H4 (cell line): ENCODE data around the gene NOX5. TPM values are rescaled to one million over a fixed set of nuclear protein-coding genes. Genes with fewer than 3 reads are reported as not detected.

Source experiments
- DNase-seq: peaks from one replicate; pipeline ENCODE4 v3.0.0-alpha.2; 2015; ENCODE audit warnings: low spot score
- total RNA-seq: library from RNA; depleted of rRNA; stranded (reverse); fragments of >200 nt; shearing (Covaris generic); gene quantifications from 2 replicates; pipeline ENCODE4 v1.2.3, GENCODE V29; 2014

The NOX5 gene
- total RNA-seq, 1 experiment from 2014 or later, result not detected

DNA sequence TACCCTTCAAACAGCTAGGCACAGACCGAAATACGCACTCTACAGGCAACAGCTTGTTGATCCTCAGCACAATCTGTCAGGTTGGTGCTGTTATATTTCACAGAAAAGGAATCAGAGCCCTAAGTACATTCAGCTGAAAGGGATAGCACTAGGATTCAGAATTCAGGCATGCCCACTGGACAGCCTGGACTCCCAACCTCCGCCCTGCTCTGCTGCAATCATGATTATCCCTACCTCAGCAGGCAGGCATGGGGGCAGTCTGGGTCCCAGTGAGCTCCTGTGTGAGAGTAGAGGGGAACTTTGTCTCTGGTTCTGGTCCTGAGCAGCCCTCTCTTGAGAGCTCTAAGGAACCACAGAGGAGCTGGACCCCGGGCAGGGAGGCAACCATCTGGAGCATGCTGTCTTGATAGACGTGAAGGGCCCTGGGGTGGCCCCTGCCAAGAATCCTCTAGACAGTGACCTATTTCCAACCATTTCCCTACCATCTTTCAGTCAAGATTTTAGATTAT lies 23.4 kb upstream of the NOX5 start:
- no peak for DNase-seq

DNA sequence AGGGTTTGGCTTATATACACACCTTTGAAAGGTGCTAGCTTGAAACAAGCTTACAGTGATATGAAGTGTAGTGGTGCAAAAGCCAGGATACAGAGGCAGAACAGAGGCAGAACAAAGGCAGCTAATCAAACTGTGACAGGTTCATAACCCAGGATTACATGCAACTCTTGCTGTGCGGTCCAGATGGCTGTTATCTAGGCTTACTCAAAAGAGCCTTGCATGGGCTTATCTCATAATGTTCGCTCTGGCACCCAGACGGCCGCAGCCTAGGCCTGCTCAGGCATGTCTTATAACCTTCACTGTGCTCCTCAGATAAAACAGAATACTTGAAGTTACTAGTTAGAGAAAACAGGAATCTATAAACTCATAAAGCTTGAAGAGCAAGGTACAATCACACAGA lies 22.8 kb upstream of the NOX5 start:
- no peak for DNase-seq

DNA sequence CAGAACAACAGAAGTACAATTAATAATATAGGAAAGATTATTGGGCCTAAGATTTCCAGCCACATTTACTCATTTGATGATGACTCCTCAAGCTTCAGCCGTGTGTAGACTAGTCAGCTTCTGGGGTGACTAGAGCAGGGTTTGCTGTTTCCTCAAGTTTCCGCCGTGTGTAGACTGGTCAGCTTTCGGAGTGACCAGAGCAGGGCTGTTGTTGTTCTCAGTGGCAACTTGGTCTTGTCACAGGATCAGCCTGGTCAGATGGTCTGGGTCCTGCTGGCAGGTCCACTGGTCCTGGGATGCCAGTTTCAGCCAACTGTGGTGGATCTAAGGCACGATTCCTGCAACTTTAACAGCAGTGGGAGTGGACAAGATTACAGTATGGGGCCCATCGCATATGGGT lies 21.8 kb upstream of the NOX5 start:
- no peak for DNase-seq

- DNase-seq, result no peak
Observed at GRCh38 chr15:68993276-68993675, 21.2 kb upstream of the NOX5 start.

- DNase-seq, result no peak
Observed at GRCh38 chr15:68994149-68994548, 20.3 kb upstream of the NOX5 start.

- no peak for DNase-seq
Observed at GRCh38 chr15:68994981-68995761, 19.3 kb upstream of the NOX5 start.

DNA sequence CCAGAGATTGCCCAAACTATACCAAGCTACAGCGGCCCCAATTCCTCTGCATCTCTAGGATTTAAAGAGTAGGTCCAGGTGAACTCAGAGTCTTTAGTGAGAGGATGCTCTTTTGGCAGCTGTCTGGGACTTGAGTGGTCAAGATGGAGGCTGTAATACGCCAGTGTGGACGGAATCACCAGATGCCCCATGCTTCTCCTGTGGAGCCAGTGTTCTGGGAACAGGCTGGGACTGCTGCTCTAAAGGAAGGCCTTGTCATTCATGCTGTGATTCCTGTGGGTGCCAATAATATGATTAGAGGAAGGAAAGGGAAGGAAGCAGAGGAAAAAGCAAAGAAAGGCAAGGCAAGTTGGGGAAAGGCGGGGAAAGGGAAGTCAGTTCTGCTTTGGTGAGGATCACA lies 17.4 kb upstream of the NOX5 start:
- DNase-seq, result no peak

- no peak for DNase-seq
Observed at GRCh38 chr15:68997930-68998777, 16.3 kb upstream of the NOX5 start.

GRCh38 chr15:68999091-68999490 lies 15.4 kb upstream of the NOX5 start:
- DNase-seq, result no peak

DNA sequence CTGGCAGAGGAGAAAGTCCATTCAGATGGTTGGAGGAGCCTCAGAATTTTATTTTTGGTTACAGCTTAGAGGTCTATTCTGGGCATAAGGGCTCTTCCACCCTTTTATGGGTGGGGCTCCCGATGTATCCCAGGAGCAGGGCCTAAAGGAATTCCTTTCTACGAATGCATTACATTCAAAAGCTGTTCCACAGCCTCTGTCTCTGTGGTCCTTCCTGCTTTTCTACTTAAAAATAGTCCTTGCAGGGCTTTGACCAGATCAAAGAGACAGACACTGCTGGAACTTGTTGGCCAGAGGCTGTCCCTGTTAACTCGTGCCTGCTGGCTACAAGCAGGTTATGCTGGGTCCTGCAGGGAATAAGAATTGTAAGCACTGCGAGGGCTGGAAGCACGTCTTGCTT lies 14.4 kb upstream of the NOX5 start:
- no peak for DNase-seq

GRCh38 chr15:69000725-69001503 lies 13.6 kb upstream of the NOX5 start:
- no peak for DNase-seq

- DNase-seq, result no peak
Observed at GRCh38 chr15:69002783-69003182, 11.7 kb upstream of the NOX5 start.

GRCh38 chr15:69004011-69004410 lies 10.5 kb upstream of the NOX5 start:
- no peak for DNase-seq

- DNase-seq, result no peak
Observed at GRCh38 chr15:69008056-69008455, 6.4 kb upstream of the NOX5 start.

GRCh38 chr15:69009341-69009740 lies 5.2 kb upstream of the NOX5 start:
- no peak for DNase-seq

GRCh38 chr15:69011641-69012040 lies 2.9 kb upstream of the NOX5 start:
- DNase-seq, result no peak

DNA sequence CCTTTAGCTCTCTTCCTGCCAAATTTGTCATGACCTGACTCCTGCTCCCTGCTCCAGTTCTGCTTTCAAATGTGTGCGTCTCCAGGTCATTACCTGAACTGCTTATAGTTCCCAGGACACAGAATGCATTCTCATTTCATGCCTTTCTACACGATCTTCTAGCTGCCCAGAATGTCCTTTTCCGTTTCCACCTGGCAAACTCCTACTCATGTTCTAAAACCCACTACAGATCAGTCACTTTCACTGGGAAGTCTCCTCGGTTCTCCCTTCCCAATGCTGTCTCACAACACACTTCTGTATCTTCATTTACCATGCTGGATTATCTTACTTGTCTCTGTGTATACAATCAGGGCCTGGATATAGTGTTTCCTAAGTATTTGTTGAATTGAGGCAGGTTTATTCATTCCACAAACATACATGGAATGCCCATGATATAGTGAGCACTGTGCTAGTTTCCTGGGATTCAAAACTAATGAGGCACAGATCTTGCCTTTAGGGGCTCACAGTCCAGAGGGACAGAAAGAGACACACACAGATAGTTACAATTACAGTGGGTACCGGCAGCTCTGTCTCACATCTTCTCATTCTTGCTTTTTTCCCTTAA lies 1.6 kb upstream of the NOX5 start:
- DNase-seq, result no peak

- no peak for DNase-seq
Observed at GRCh38 chr15:69013726-69014406, 629 bp upstream of the NOX5 start.

- no peak for DNase-seq
Observed at GRCh38 chr15:69015591-69015990, 1.1 kb downstream of the NOX5 start.

GRCh38 chr15:69016021-69016595 lies 1.6 kb downstream of the NOX5 start:
- no peak for DNase-seq

GRCh38 chr15:69017978-69018377 lies 3.5 kb downstream of the NOX5 start:
- DNase-seq, result no peak
